HUES48 (cell line): ENCODE measurements around the gene ZNF480.
"Not testable (repeated sequence)": the region's sequence is repeated elsewhere in the genome, so short reads cannot be mapped to it uniquely, and the experiment has no call there.

Experiments used
- H3K27ac ChIP-seq: one replicate; pipeline ENCODE4 v1.7.0; 2013; ENCODE audit warnings: low read depth, low read length, inconsistent platforms
- H3K27me3 ChIP-seq: 2 replicates; pipeline ENCODE4 v1.6.1; 2013; ENCODE audit warnings: mild to moderate bottlenecking, low read length; ENCODE audit not compliant: control insufficient read depth, insufficient read depth
- H3K36me3 ChIP-seq: 2 replicates; pipeline ENCODE4 v1.6.1; 2013; ENCODE audit warnings: low read length; ENCODE audit not compliant: control insufficient read depth, insufficient read depth
- H3K4me1 ChIP-seq: 2 replicates; pipeline ENCODE4 v1.6.1; 2013; ENCODE audit warnings: mild to moderate bottlenecking, low read length; ENCODE audit not compliant: control insufficient read depth, insufficient read depth
- H3K4me3 ChIP-seq: 2 replicates; pipeline ENCODE4 v1.5.1; 2013; ENCODE audit warnings: mild to moderate bottlenecking, low read depth, low read length
- H3K9ac ChIP-seq: 2 replicates; pipeline ENCODE4 v1.6.1; 2013; ENCODE audit warnings: mild to moderate bottlenecking, low read depth, low read length, moderate library complexity
- H3K9me3 ChIP-seq: 2 replicates; pipeline ENCODE4 v1.6.1; 2013; ENCODE audit warnings: low read length; ENCODE audit not compliant: control insufficient read depth, insufficient read depth

Gene ZNF480

DNA sequence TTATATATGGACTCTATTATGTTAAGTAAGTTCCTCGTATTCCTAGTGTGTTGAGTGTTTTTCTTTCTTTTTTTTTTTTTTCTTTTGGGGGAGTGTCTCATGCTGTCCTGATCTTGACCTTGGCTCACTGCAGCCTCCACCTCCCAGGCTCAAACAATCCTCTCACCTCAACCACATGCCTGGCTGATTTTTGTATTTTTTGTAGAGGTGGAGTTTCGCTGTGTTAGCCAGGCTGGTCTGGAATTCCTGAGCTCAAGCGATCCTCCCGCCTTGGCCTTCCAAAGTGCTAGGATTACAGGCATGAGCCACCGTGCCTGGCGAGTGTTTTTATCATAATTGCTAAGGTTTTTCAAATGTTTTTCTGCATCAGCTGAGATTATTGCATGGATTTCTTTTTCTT, 10.7 kb upstream of the ZNF480 start:
- no peak overlapping the region for H3K9ac ChIP-seq
- no peaks in the 10 kb centered on the region for H3K27me3 ChIP-seq
- H3K4me1 ChIP-seq = no peaks in the 10 kb centered on the region
- H3K4me3 ChIP-seq = no peak overlapping the region
- peaks cover 86% of the 10 kb centered on the region for H3K36me3 ChIP-seq
- no peak overlapping the region for H3K27ac ChIP-seq
- no peaks in the 10 kb centered on the region for H3K9me3 ChIP-seq

DNA sequence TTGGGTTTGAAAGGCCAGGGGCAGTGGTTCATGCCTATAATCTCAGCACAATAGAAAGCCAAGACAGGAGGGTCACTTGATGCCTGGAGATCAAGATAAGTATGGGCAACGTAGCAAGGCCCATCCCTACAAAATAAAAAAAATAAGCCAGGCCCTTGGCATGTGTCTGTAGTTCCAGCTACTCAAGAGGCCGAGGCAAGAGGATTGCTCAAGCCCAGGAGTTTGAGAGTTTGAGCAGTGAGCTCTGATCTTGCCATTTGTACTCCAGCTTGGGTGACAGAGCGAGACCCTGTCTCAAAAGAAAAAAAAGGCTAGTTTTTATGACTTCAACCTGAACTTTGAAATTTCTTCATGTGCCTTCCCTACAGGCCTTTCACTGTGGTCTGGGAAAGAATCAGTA, 5.2 kb upstream of the ZNF480 start:
- Histone ChIP-seq H3K27ac (no peak overlapping the region), H3K9me3 (no peaks in the 10 kb centered on the region), H3K9ac (no peak overlapping the region), H3K4me1 (no peaks in the 10 kb centered on the region), H3K36me3 (peaks cover 46% of the 10 kb centered on the region), H3K27me3 (no peaks in the 10 kb centered on the region), H3K4me3 (no peak overlapping the region)

DNA sequence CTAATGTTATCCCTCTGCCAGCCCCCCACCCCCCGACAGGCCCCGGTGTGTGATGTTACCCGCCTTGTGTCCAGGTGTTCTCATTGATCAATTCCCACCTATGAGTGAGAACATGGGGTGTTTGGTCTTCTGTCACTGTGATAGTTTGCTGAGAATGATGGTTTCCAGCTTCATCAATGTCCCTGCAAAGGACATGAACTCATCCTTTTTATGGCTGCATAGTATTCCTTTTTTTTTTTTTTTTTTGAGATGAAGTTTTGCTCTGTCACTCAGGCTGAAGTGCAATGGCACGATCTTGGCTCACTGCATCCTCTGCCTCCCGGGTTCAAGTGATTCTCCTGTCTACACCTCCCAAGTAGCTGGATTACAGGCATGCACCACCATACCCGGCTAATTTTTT, 4.0 kb upstream of the ZNF480 start:
- H3K27me3 ChIP-seq = not testable (repeated sequence)

DNA sequence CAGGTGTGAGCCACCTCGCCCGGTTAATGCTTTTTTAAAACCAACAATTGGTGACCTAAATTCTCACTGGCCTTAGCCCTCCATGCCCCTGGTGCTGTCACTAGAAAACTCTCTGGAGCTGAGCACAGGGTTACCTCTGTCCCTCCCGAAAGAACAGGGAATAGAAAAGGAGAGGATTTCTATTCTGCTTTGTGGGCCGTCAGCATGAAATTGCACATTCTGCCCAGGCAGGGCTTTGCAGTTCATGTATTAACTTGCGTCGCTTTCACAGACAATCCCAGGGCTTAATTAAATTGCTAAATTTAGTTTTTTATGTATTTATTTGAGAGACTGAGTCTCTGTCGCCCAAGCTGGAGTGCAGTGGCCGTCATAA, 583 bp upstream of the ZNF480 start:
- H3K4me3 ChIP-seq = peak overlapping the region; percentile 75
- H3K36me3 ChIP-seq = peaks cover 32% of the 10 kb centered on the region
- H3K9me3 ChIP-seq = no peaks in the 10 kb centered on the region; the same call in 1 of the 2 replicates
- H3K27ac ChIP-seq = peak overlapping the region; percentile 42
- H3K9ac ChIP-seq = no peak overlapping the region
- H3K4me1 ChIP-seq = no peaks in the 10 kb centered on the region
- no peaks in the 10 kb centered on the region for H3K27me3 ChIP-seq

More for the DNA sequence above, 4.0 kb upstream of the ZNF480 start:
- not testable (repeated sequence) for H3K9ac ChIP-seq, H3K4me3 ChIP-seq, H3K9me3 ChIP-seq, H3K4me1 ChIP-seq, H3K27ac ChIP-seq
- H3K36me3 ChIP-seq = peaks cover 39% of the 10 kb centered on the region

- Histone ChIP-seq H3K27me3 (no peaks in the 10 kb centered on the region), H3K4me1 (no peaks in the 10 kb centered on the region), H3K36me3 (peaks cover 36% of the 10 kb centered on the region), H3K9me3 (peaks cover 8% of the 10 kb centered on the region; the same call in 1 of the 2 replicates), H3K9ac (peak overlapping the region; percentile 93), H3K27ac (no peak overlapping the region), H3K4me3 (peak overlapping the region; percentile 97)
Measured at GRCh38 chr19:52297601-52298364, 814 bp downstream of the ZNF480 start.

DNA sequence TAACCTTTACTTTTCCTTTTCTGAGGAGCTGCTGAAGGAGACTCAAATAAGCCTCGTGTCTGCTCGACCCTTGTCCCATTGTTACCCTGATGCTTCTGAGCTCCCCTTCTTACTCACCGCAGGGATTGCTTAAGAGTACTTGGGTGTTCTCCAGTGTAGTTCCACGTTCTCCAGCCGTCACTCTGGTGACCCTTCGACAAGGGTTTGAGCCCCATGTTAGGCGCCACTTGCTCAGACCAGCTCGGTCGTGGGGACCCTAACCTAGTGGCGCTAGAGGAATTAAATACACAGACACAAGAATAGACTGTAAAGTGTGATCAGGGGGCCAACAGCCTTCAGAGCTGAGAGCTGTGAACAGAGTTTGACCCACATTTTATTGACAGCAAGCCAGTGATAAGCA, 10.3 kb downstream of the ZNF480 start:
- Histone ChIP-seq H3K4me1 (no peaks in the 10 kb centered on the region), H3K9me3 (peaks cover 75% of the 10 kb centered on the region), H3K36me3 (peaks cover 79% of the 10 kb centered on the region), H3K27ac (no peak overlapping the region), H3K27me3 (no peaks in the 10 kb centered on the region), H3K9ac (no peak overlapping the region), H3K4me3 (no peak overlapping the region)

DNA sequence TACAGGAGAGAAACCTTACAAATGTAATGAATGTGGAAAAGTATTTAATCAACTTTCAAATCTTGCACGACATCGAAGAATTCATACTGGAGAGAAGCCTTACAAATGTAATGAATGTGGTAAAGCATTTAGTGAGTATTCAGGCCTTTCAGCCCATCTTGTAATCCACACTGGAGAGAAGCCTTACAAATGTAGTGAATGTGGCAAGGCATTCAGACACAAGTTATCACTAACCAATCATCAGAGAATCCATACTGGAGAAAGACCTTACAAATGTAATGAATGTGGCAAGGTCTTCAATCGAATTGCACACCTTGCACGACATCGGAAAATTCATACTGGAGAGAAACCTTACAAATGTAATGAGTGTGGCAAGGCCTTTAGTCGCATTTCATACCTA, 25.5 kb downstream of the ZNF480 start:
- H3K27ac ChIP-seq = no peak overlapping the region
- H3K4me1 ChIP-seq = no peaks in the 10 kb centered on the region
- H3K9me3 ChIP-seq = peaks cover 98% of the 10 kb centered on the region
- peak overlapping the region; percentile 30; the same call in 1 of the 2 replicates for H3K4me3 ChIP-seq
- peaks cover 58% of the 10 kb centered on the region for H3K36me3 ChIP-seq
- no peak overlapping the region for H3K9ac ChIP-seq
- no peaks in the 10 kb centered on the region for H3K27me3 ChIP-seq

DNA sequence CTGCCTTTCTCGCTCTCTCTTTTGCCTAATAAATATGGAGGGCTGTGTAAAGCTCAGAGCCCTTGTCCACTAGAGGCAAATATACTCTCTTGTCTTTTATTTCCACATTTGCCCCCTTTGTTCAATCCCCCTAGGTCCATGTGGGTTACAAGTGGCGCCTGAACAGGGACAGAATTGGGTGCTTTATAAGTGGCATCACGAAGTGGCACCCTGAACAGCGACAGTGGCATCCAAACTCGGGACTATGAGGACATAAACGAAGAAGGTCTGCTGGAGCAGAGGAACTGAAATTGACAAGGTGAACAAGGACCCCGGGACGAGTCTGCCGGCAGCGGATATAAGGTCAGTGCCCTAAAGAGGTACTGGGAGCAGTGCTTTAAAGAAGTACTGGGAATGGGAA, 34.8 kb downstream of the ZNF480 start:
- Histone ChIP-seq H3K9me3 (peaks cover 57% of the 10 kb centered on the region), H3K9ac (no peak overlapping the region), H3K27ac (no peak overlapping the region)

GRCh38 chr19:52335768-52336116, 38.8 kb downstream of the ZNF480 start:
- Histone ChIP-seq H3K27me3 (no peaks in the 10 kb centered on the region), H3K9ac (no peak overlapping the region), H3K27ac (no peak overlapping the region), H3K36me3 (peaks cover 4% of the 10 kb centered on the region), H3K4me1 (no peaks in the 10 kb centered on the region), H3K4me3 (peak overlapping the region; percentile 92), H3K9me3 (peaks cover 37% of the 10 kb centered on the region)

More for the DNA sequence above, 34.8 kb downstream of the ZNF480 start:
- H3K4me3 ChIP-seq = no peak overlapping the region
- no peaks in the 10 kb centered on the region for H3K4me1 ChIP-seq
- H3K36me3 ChIP-seq = no peaks in the 10 kb centered on the region
- H3K27me3 ChIP-seq = no peaks in the 10 kb centered on the region

- no peaks in the 10 kb centered on the region for H3K27me3 ChIP-seq
- peak within 1 kb of the TSS; percentile 90 for H3K9ac ChIP-seq
- peaks cover 32% of the 10 kb centered on the region for H3K9me3 ChIP-seq
- peak within 1 kb of the TSS; percentile 92 for H3K4me3 ChIP-seq
- H3K4me1 ChIP-seq = no peaks in the 10 kb centered on the region
- peaks cover 4% of the 10 kb centered on the region for H3K36me3 ChIP-seq
- peak within 1 kb of the TSS; percentile 85 for H3K27ac ChIP-seq
Measured at GRCh38 chr19:52336117-52336790, 39.3 kb downstream of the ZNF480 start, which contains the start of gene ZNF610. Gene ZNF610, plus strand, starts transcription at chr19:52336243. Its CDS starts 12,930 bp downstream, at chr19:52349173.

- H3K27me3 ChIP-seq = no peaks in the 10 kb centered on the region
- H3K9ac ChIP-seq = peak overlapping the region; percentile 90
- peak overlapping the region; percentile 85 for H3K27ac ChIP-seq
- peaks cover 25% of the 10 kb centered on the region for H3K9me3 ChIP-seq
- no peaks in the 10 kb centered on the region for H3K4me1 ChIP-seq
- peak overlapping the region; percentile 92 for H3K4me3 ChIP-seq
- peaks cover 4% of the 10 kb centered on the region for H3K36me3 ChIP-seq
Measured at GRCh38 chr19:52336791-52337381, 39.9 kb downstream of the ZNF480 start.
